Brain pericyte (primary cell): ENCODE results near the gene RHBDD1.

Experiments
- DNase-seq: peaks from one replicate; pipeline ENCODE4 v3.0.0-alpha.2; 2012; ENCODE audit warnings: low read depth, low spot score

The RHBDD1 gene

GRCh38 chr2:226983895-226984749 is 148.3 kb downstream of the RHBDD1 start:
- DNase-seq = no peak

GRCh38 chr2:226984750-226985582 is 149.1 kb downstream of the RHBDD1 start:
- DNase-seq = peak; percentile 59

- DNase-seq = no peak
Measured at GRCh38 chr2:226985583-226985946, 149.7 kb downstream of the RHBDD1 start.

- DNase-seq = no peak
Measured at GRCh38 chr2:226991663-226992062, 155.8 kb downstream of the RHBDD1 start.

- DNase-seq = no peak
Measured at GRCh38 chr2:226993171-226993570, 157.3 kb downstream of the RHBDD1 start.

GRCh38 chr2:226994775-226995174 is 158.9 kb downstream of the RHBDD1 start:
- no peak for DNase-seq

- peak; percentile 97 for DNase-seq
Measured at GRCh38 chr2:226995625-226996041, 159.8 kb downstream of the RHBDD1 start.

GRCh38 chr2:226999661-227000060 is 163.8 kb downstream of the RHBDD1 start:
- DNase-seq = no peak

- no peak for DNase-seq
Measured at GRCh38 chr2:227000123-227000522, 164.3 kb downstream of the RHBDD1 start.

GRCh38 chr2:227004482-227004881 is 168.6 kb downstream of the RHBDD1 start:
- DNase-seq = no peak

GRCh38 chr2:227006189-227006897 is 170.5 kb downstream of the RHBDD1 start:
- no peak for DNase-seq

- DNase-seq = no peak
Measured at GRCh38 chr2:227007148-227007547, 171.3 kb downstream of the RHBDD1 start.

- no peak for DNase-seq
Measured at GRCh38 chr2:227007940-227008339, 172.1 kb downstream of the RHBDD1 start.

- DNase-seq = no peak
Measured at GRCh38 chr2:227010433-227010832, 174.6 kb downstream of the RHBDD1 start.

- no peak for DNase-seq
Measured at GRCh38 chr2:227013330-227013729, 177.5 kb downstream of the RHBDD1 start.

- DNase-seq = no peak
Measured at GRCh38 chr2:227013881-227014280, 178.0 kb downstream of the RHBDD1 start.

GRCh38 chr2:227016894-227017293 is 181.0 kb downstream of the RHBDD1 start:
- no peak for DNase-seq

- DNase-seq = no peak
Measured at GRCh38 chr2:227020416-227020815, 184.6 kb downstream of the RHBDD1 start.

GRCh38 chr2:227022608-227023007 is 186.8 kb downstream of the RHBDD1 start:
- no peak for DNase-seq

GRCh38 chr2:227025510-227025909 is 189.7 kb downstream of the RHBDD1 start:
- no peak for DNase-seq

GRCh38 chr2:227029426-227030105 is 193.7 kb downstream of the RHBDD1 start:
- no peak for DNase-seq
